ENCODE results near the gene PPP2R2C. TPM values are rescaled to one million over a fixed set of nuclear protein-coding genes. Genes with fewer than 3 reads are reported as not detected.
A peak's percentile ranks its signal among the peaks of the same experiment; 100 is the strongest.

Gene PPP2R2C
- total RNA-seq, 1 experiment from 2014 or later = 8.1 TPM

GRCh38 chr4:6469898-6470501 is 2.4 kb downstream of the PPP2R2C start:
- H3K36me3 Mint-ChIP-seq (ENCODE audit: insufficient read depth in 1 of 3, low read depth in 3 of 3) = no peaks in the 10 kb centered on the region
- peaks cover 15% of the 10 kb centered on the region; the same call in 1 of the 2 replicates for H3K27me3 ChIP-seq (ENCODE audit: insufficient read depth, low read length)

More at GRCh38 chr4:6469898-6470501, 2.4 kb downstream of the PPP2R2C start:
- Histone ChIP-seq H3K23ac (ENCODE audit: insufficient read length, low read depth, low read length) (no peak overlapping the region), H3K18ac (ENCODE audit: insufficient read length, low read depth, low read length) (no peak overlapping the region), H3K9me3 (ENCODE audit: control insufficient read depth, low read depth, low read length) (no peaks in the 10 kb centered on the region), H3T11ph (ENCODE audit: low read length) (no peak overlapping the region), H3K79me2 (ENCODE audit: insufficient read depth, low read length) (no peaks in the 10 kb centered on the region), H2BK12ac (ENCODE audit: insufficient read length, low read depth, low read length) (no peak overlapping the region), H4K8ac (replicated peaks; ENCODE audit: insufficient read length, low read depth, low read length) (no peak overlapping the region), H2AK5ac (ENCODE audit: insufficient read length, low read length) (no peak overlapping the region), H3K4ac (ENCODE audit: low read depth, low read length) (no peak overlapping the region), H3K14ac (ENCODE audit: insufficient read depth, low read length) (no peak overlapping the region), H4K91ac (ENCODE audit: insufficient read length, low read depth, low read length) (no peak overlapping the region), H3K56ac (ENCODE audit: insufficient read length, low read depth, low read length) (no peak overlapping the region), H3K27ac (ENCODE audit: insufficient read length, low read depth, low read length) (no peak overlapping the region), H3K4me2 (ENCODE audit: insufficient read depth, insufficient read length, low read length) (peak overlapping the region; percentile 49), H3K9ac (ENCODE audit: extremely low read depth, insufficient read length, low read length) (no peak overlapping the region), H2BK5ac (ENCODE audit: insufficient read length, low read length) (no peak overlapping the region), H2BK120ac (ENCODE audit: low read depth, low read length, poor library complexity, severe bottlenecking) (no peak overlapping the region), H3K79me1 (ENCODE audit: insufficient read depth, low read depth, low read length, poor library complexity, severe bottlenecking) (no peaks in the 10 kb centered on the region), H2BK15ac (ENCODE audit: low read depth, low read length) (no peak overlapping the region), H3K23me2 (ENCODE audit: insufficient read length, low read depth, low read length, poor library complexity, severe bottlenecking) (no peaks in the 10 kb centered on the region), H4K5ac (ENCODE audit: insufficient read length, low read depth, low read length) (no peak overlapping the region), H3K4me1 (ENCODE audit: insufficient read depth, low read length) (no peaks in the 10 kb centered on the region), H4K20me1 (ENCODE audit: control insufficient read depth, insufficient read depth, insufficient read length) (peaks cover 4% of the 10 kb centered on the region), H2BK20ac (ENCODE audit: low read depth, low read length, poor library complexity, severe bottlenecking) (no peak overlapping the region), H2AFZ (ENCODE audit: low read length) (no peak overlapping the region)
- TF ChIP-seq, protein P1, sequence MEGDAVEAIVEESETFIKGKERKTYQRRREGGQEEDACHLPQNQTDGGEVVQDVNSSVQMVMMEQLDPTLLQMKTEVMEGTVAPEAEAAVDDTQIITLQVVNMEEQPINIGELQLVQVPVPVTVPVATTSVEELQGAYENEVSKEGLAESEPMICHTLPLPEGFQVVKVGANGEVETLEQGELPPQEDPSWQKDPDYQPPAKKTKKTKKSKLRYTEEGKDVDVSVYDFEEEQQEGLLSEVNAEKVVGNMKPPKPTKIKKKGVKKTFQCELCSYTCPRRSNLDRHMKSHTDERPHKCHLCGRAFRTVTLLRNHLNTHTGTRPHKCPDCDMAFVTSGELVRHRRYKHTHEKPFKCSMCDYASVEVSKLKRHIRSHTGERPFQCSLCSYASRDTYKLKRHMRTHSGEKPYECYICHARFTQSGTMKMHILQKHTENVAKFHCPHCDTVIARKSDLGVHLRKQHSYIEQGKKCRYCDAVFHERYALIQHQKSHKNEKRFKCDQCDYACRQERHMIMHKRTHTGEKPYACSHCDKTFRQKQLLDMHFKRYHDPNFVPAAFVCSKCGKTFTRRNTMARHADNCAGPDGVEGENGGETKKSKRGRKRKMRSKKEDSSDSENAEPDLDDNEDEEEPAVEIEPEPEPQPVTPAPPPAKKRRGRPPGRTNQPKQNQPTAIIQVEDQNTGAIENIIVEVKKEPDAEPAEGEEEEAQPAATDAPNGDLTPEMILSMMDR (conservative IDR thresholded peaks at IDR 0.05) = no peak
- no peaks in the 10 kb centered on the region for H3K9me3 Mint-ChIP-seq
- H3K27ac Mint-ChIP-seq = no peak overlapping the region
- H3K4me1 Mint-ChIP-seq = peaks cover 18 to 20% of the 10 kb centered on the region in 2 experiments
- H3K27me3 Mint-ChIP-seq (ENCODE audit: low read depth) = peaks cover 71% of the 10 kb centered on the region
- H3K4me3 Mint-ChIP-seq = peak overlapping the region; percentile 57 to 78
- WGBS (ENCODE audit: extremely low coverage, insufficient read length, low lambda C conversion rate) = no CpG with 5 or more reads among the region's 18 CpGs
- peak; percentile 20 for DNase-seq

Measured in H9 (cell line).